NT2/D1 (cell line): Measurements from ENCODE around the gene RPAP2.

ENCODE experiments used
- DNase-seq: peaks from one replicate; pipeline ENCODE4 v3.0.0-alpha.2; 2011; ENCODE audit warnings: low read depth, low spot score
- H3K27me3 ChIP-seq: 2 replicates; pipeline ENCODE4 v1.6.0; 2011; ENCODE audit warnings: mild to moderate bottlenecking; ENCODE audit not compliant: insufficient read length, insufficient read depth
- H3K36me3 ChIP-seq: 2 replicates; pipeline ENCODE4 v1.6.1; 2011; ENCODE audit warnings: mild to moderate bottlenecking, low read length, mixed read lengths; ENCODE audit not compliant: insufficient read depth, insufficient read length
- H3K4me1 ChIP-seq: 2 replicates; pipeline ENCODE4 v1.5.1; 2011; ENCODE audit not compliant: insufficient read depth, insufficient read length
- H3K4me3 ChIP-seq: 2 replicates; pipeline ENCODE4 v1.5.1; 2011; ENCODE audit warnings: low read depth; ENCODE audit not compliant: insufficient read length
- H3K9ac ChIP-seq: 2 replicates; pipeline ENCODE4 v1.6.0; 2011; ENCODE audit warnings: low read depth; ENCODE audit not compliant: insufficient read length
- H3K9me3 ChIP-seq: 2 replicates; pipeline ENCODE4 v1.5.1; 2011; ENCODE audit warnings: mild to moderate bottlenecking, low read length; ENCODE audit not compliant: insufficient read depth
- SUZ12 ChIP-seq: IDR thresholded peaks from 2 replicates; pipeline ENCODE4 v1.6.1; 2011; ENCODE audit not compliant: insufficient read length, insufficient read depth; ENCODE audit errors: extremely low read depth
- YY1 ChIP-seq: IDR thresholded peaks from 2 replicates; pipeline ENCODE4 v1.6.1; 2011; ENCODE audit not compliant: insufficient read length, insufficient read depth
- ZNF274 ChIP-seq: IDR thresholded peaks from 2 replicates; pipeline ENCODE4 v1.6.1; 2011; ENCODE audit warnings: mild to moderate bottlenecking, low read depth, low read length

RPAP2 gene

DNA sequence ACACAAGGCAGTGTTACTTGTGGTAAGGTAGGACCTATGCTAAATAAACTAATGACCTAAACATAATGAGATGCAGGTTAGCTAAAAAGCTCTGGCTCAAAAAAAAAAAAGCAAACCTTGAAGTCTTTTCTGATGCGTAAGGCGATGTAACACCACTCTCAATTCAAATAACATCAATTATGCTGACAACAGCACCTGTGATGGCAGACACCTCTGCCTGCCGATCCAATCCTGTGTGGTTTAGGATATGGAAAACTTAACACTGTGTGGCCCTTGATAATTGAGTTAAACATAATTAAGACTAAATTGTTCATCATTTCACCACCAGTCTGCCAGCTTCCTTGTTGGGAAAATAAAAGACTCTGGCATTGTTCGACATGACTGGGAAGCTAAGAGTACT is 9.1 kb downstream of the RPAP2 start:
- no peak overlapping the region for H3K9ac ChIP-seq
- H3K36me3 ChIP-seq: peaks cover 72% of the 10 kb centered on the region
- H3K27me3 ChIP-seq: no peaks in the 10 kb centered on the region
- no peak for TF ChIP-seq SUZ12
- no peak for TF ChIP-seq YY1
- DNase-seq: no peak
- H3K4me1 ChIP-seq: no peaks in the 10 kb centered on the region
- H3K4me3 ChIP-seq: no peak overlapping the region
- no peaks in the 10 kb centered on the region for H3K9me3 ChIP-seq

DNA sequence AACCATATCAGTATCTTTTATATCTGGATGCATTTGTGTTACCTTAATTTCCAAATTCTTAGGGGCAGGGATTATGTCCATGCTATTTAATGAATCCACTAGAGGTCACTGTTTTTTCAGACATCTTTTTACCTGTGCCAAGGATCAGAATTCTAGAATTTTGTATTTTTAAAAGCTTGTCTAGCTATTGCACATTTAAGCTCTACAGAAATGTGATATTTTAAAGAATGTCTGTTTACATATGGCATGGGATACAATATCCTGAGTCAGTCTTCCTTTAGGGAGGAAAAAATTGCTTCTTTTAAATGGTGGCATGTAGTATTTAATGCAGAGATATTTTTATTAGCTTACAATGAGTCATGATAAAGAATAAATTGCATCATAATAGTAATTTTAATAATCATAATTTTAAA is 11.3 kb downstream of the RPAP2 start:
- H3K27me3 ChIP-seq: no peaks in the 10 kb centered on the region
- H3K4me3 ChIP-seq: no peak overlapping the region
- TF ChIP-seq ZNF274: no peak
- TF ChIP-seq YY1: no peak
- TF ChIP-seq SUZ12: no peak
- H3K9me3 ChIP-seq: no peaks in the 10 kb centered on the region
- peaks cover 53% of the 10 kb centered on the region for H3K36me3 ChIP-seq
- H3K4me1 ChIP-seq: no peaks in the 10 kb centered on the region
- no peak overlapping the region for H3K9ac ChIP-seq
- DNase-seq: no peak

DNA sequence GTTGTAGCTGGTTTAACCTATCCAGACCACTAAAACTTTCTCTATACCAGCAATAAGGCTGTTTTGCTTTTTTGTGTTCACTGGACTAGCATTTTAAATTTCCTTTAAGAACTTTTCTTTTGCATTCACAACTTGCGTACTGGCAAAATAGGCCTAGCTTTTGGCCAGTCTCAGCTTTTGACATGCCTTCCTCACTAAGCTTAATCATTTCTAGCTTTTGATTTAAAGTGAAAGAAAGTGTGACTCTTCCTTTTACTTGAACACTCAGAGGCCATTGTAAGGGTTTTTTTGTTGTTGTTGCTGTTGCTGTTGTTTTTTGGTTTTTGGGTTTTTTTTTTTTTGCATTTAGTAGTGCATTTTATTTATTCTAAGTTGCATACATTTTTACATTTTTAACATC is 15.2 kb downstream of the RPAP2 start:
- H3K9ac ChIP-seq: no peak overlapping the region
- H3K9me3 ChIP-seq: no peaks in the 10 kb centered on the region
- no peaks in the 10 kb centered on the region for H3K4me1 ChIP-seq
- TF ChIP-seq SUZ12 (no peak), ZNF274 (no peak), YY1 (no peak)
- peaks cover 38% of the 10 kb centered on the region for H3K36me3 ChIP-seq
- DNase-seq: no peak
- no peaks in the 10 kb centered on the region for H3K27me3 ChIP-seq
- H3K4me3 ChIP-seq: no peak overlapping the region

- TF ChIP-seq YY1 (no peak), ZNF274 (no peak), SUZ12 (no peak)
- H3K9ac ChIP-seq: no peak overlapping the region
- no peak for DNase-seq
- H3K4me3 ChIP-seq: no peak overlapping the region
- peaks cover 38% of the 10 kb centered on the region for H3K36me3 ChIP-seq
- no peaks in the 10 kb centered on the region for H3K4me1 ChIP-seq
- H3K9me3 ChIP-seq: no peaks in the 10 kb centered on the region
- no peaks in the 10 kb centered on the region for H3K27me3 ChIP-seq
These were observed 17.1 kb downstream of the RPAP2 start for GRCh38 chr1:92315766-92316599.

GRCh38 chr1:92317836-92318493 is 19.1 kb downstream of the RPAP2 start:
- Histone ChIP-seq H3K4me3 (no peak overlapping the region), H3K9me3 (no peaks in the 10 kb centered on the region), H3K9ac (no peak overlapping the region), H3K4me1 (no peaks in the 10 kb centered on the region), H3K27me3 (no peaks in the 10 kb centered on the region), H3K36me3 (peaks cover 38% of the 10 kb centered on the region)
- TF ChIP-seq SUZ12: no peak
- TF ChIP-seq ZNF274: no peak
- no peak for TF ChIP-seq YY1
- DNase-seq: no peak

DNA sequence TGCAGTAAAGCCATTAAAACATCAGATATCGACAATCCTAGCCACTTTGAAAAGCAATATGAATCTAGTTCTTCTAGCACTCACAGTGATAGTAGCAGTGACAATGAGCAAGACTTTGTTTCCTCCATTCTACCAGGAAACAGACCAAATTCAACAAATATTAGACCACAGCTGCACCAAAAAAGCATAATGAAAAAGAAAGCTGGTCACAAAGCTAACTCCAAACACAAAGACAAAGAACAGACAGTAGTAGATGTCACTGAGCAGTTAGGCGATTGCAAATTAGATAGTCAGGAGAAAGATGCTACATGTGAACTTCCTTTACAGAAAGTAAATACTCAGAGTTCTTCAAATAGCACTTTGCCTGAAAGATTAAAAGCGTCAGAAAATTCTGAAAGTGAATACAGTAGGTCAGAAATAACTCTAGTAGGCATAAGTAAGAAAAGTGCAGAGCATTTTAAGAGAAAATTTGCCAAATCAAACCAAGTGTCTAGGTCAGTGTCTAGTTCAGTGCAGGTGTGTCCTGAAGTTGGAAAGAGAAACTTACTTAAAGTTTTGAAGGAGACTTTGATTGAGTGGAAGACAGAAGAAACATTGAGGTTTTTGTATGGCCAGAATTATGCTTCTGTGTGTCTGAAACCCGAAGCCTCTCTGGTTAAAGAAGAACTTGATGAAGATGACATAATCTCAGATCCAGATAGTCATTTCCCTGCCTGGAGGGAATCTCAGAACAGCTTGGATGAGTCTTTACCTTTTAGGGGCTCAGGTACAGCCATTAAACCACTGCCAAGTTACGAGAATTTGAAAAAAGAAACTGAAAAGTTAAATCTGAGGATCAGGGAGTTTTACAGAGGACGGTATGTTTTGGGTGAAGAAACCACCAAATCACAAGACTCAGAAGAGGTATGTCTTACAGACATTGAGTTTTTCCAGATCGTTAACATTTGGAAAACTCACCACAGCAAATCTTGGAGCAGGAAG is 24.9 kb downstream of the RPAP2 start:
- H3K36me3 ChIP-seq: peaks cover 53% of the 10 kb centered on the region

GRCh38 chr1:92324784-92325183 is 25.9 kb downstream of the RPAP2 start:
- peaks cover 60% of the 10 kb centered on the region for H3K36me3 ChIP-seq
- peaks cover 34% of the 10 kb centered on the region for H3K9me3 ChIP-seq
- TF ChIP-seq YY1 (no peak), ZNF274 (no peak), SUZ12 (no peak)

More for the DNA sequence above, 24.9 kb downstream of the RPAP2 start:
- TF ChIP-seq SUZ12 (no peak), YY1 (no peak), ZNF274 (no peak)
- no peak for DNase-seq
- Histone ChIP-seq H3K4me3 (no peak overlapping the region), H3K4me1 (no peaks in the 10 kb centered on the region), H3K9ac (no peak overlapping the region), H3K9me3 (peaks cover 34% of the 10 kb centered on the region), H3K27me3 (no peaks in the 10 kb centered on the region)

More at GRCh38 chr1:92324784-92325183, 25.9 kb downstream of the RPAP2 start:
- H3K4me3 ChIP-seq: no peak overlapping the region
- H3K27me3 ChIP-seq: no peaks in the 10 kb centered on the region
- no peak for DNase-seq
- no peak overlapping the region for H3K9ac ChIP-seq
- H3K4me1 ChIP-seq: no peaks in the 10 kb centered on the region
